Ramos (cell line): Measurements from ENCODE around the gene POLE4.

Source experiments
- in situ Hi-C: fragments of 300-500 bp; cut with MboI; formaldehyde crosslinking; loops from one replicate; pipeline ENCODE4 v1.14.3; 2022; ENCODE audit warnings: low sequenced_read_pairs; ENCODE audit not compliant: unreplicated experiment

The POLE4 gene

GRCh38 chr2:74958274-74959105 is at the start of gene POLE4:
Gene POLE4, plus strand, starts transcription at chr2:74958643. Its CDS starts 37 bp downstream, at chr2:74958680.
- in situ Hi-C loops = no loop called here

GRCh38 chr2:74908748-74909444 is 49.5 kb upstream of the POLE4 start:
- in situ Hi-C loops = loop anchor here (25.0 kb wide), 2 partner anchors 503 to 703 kb away; no protein-coding TSS in a partner anchor

GRCh38 chr2:74910245-74910644 is 48.2 kb upstream of the POLE4 start:
- in situ Hi-C loops = loop anchor here (10.0 to 25.0 kb wide), 3 partner anchors 145 to 702 kb away; no protein-coding TSS in a partner anchor

- in situ Hi-C loops = loop anchor here (10.0 to 25.0 kb wide), 3 partner anchors 144 to 701 kb away; no protein-coding TSS in a partner anchor
Observed at GRCh38 chr2:74911061-74911460, 47.4 kb upstream of the POLE4 start.

GRCh38 chr2:74915743-74916142 is 42.7 kb upstream of the POLE4 start:
- in situ Hi-C loops = loop anchor here (10.0 to 25.0 kb wide), 3 partner anchors 139 to 697 kb away; no protein-coding TSS in a partner anchor

- in situ Hi-C loops = loop anchor here (10.0 to 25.0 kb wide), 3 partner anchors 138 to 696 kb away; no protein-coding TSS in a partner anchor
Observed at GRCh38 chr2:74916394-74916793, 42.0 kb upstream of the POLE4 start.

GRCh38 chr2:74917702-74918619 is 40.5 kb upstream of the POLE4 start:
- in situ Hi-C loops = loop anchor here (10.0 to 25.0 kb wide), 3 partner anchors 137 to 694 kb away; no protein-coding TSS in a partner anchor

GRCh38 chr2:74919827-74920226 is 38.6 kb upstream of the POLE4 start:
- in situ Hi-C loops = loop anchor here (10.0 to 25.0 kb wide), 3 partner anchors 135 to 692 kb away; no protein-coding TSS in a partner anchor

- in situ Hi-C loops = loop anchor here (25.0 kb wide), 2 partner anchors 491 to 691 kb away; no protein-coding TSS in a partner anchor
Observed at GRCh38 chr2:74921236-74921736, 37.2 kb upstream of the POLE4 start.

- in situ Hi-C loops = loop anchor here (25.0 kb wide), 2 partner anchors 490 to 690 kb away; no protein-coding TSS in a partner anchor
Observed at GRCh38 chr2:74922592-74923227, 35.7 kb upstream of the POLE4 start.

- in situ Hi-C loops = loop anchor here (25.0 kb wide), 2 partner anchors 488 to 688 kb away; no protein-coding TSS in a partner anchor
Observed at GRCh38 chr2:74924463-74925265, 33.8 kb upstream of the POLE4 start.

- in situ Hi-C loops = no loop called here
Observed at GRCh38 chr2:74925361-74925786, 33.1 kb upstream of the POLE4 start.

- in situ Hi-C loops = no loop called here
Observed at GRCh38 chr2:74927621-74928020, 30.8 kb upstream of the POLE4 start.

- in situ Hi-C loops = no loop called here
Observed at GRCh38 chr2:74930811-74931486, 27.5 kb upstream of the POLE4 start.

- in situ Hi-C loops = no loop called here
Observed at GRCh38 chr2:74931940-74932339, 26.5 kb upstream of the POLE4 start.

- in situ Hi-C loops = no loop called here
Observed at GRCh38 chr2:74935975-74936391, 22.5 kb upstream of the POLE4 start.

GRCh38 chr2:74937221-74937880 is 21.1 kb upstream of the POLE4 start:
- in situ Hi-C loops = no loop called here
